H1 (cell line): ENCODE measurements around the gene C2orf66.

Experiments
- ASH2L ChIP-seq: fragments of 200-600, 300-600 bp; sonication (generic); IDR thresholded peaks from one replicate; pipeline ENCODE4 v1.7.1; 2017; ENCODE audit warnings: low read length
- BRCA1 ChIP-seq: IDR thresholded peaks from 2 replicates; pipeline ENCODE4 v1.6.1; 2012; ENCODE audit warnings: low read depth, low read length, improper control_type of control experiment
- CEBPB ChIP-seq: IDR thresholded peaks from 2 replicates; pipeline ENCODE4 v1.6.1; 2012; ENCODE audit warnings: low read depth, low read length
- CTCF ChIP-seq, 3 experiments: IDR thresholded peaks; 1 replicate in 2 of 3; 2 replicates in 1 of 3; pipeline versions ENCODE4 v1.5.1 to v1.6.1; 2011; ENCODE audit warnings: low read length in 3 of 3, mild to moderate bottlenecking in 3 of 3, inconsistent platforms in 2 of 3, low read depth in 1 of 3, moderate library complexity in 1 of 3; ENCODE audit not compliant: insufficient read depth in 1 of 3; ENCODE audit errors: control extremely low read depth in 1 of 3
- GTF2F1 ChIP-seq: IDR thresholded peaks from 2 replicates; pipeline ENCODE4 v1.6.1; 2012; ENCODE audit warnings: low read depth, low read length, improper control_type of control experiment, borderline replicate concordance
- NRF1 ChIP-seq: IDR thresholded peaks from 2 replicates; pipeline ENCODE4 v1.6.1; 2011; ENCODE audit warnings: mild to moderate bottlenecking, low read depth, low read length, improper control_type of control experiment
- POLR2A ChIP-seq, 2 experiments: IDR thresholded peaks; 1 replicate in 1 of 2; 2 replicates in 1 of 2; pipeline ENCODE4 v1.6.1; 2011; ENCODE audit warnings: low read depth in 2 of 2, low read length in 2 of 2, mild to moderate bottlenecking in 2 of 2; ENCODE audit errors: control extremely low read depth in 1 of 2
- POLR2AphosphoS5 ChIP-seq: IDR thresholded peaks from 2 replicates; pipeline ENCODE4 v1.6.1; 2011; ENCODE audit warnings: low read depth, low read length
- ZNF274 ChIP-seq: IDR thresholded peaks from 2 replicates; pipeline ENCODE4 v1.7.0; 2012; ENCODE audit warnings: low read length, borderline replicate concordance; ENCODE audit errors: extremely low read depth

GRCh38 chr2:196830701-196831100 lies 21.5 kb upstream of the C2orf66 start:
- TF ChIP-seq CEBPB (no peak), CTCF (IDR thresholded peaks at IDR 0.05; ENCODE audit: control extremely low read depth in 1 of 3, insufficient read depth in 1 of 3, low read depth in 1 of 3, low read length in 3 of 3) (no peak), POLR2A (IDR thresholded peaks at IDR 0.05; ENCODE audit: control extremely low read depth in 1 of 2, low read depth in 2 of 2, low read length in 2 of 2) (no peak), ZNF274 (no peak), GTF2F1 (no peak), NRF1 (no peak), ASH2L (no peak), POLR2AphosphoS5 (no peak; the same call in 1 of the 2 replicates), BRCA1 (no peak)
